SK-N-DZ (cell line): ENCODE measurements around the gene ARHGAP40.
"Not testable (repeated sequence)": the region's sequence is repeated elsewhere in the genome, so short reads cannot be mapped to it uniquely, and the experiment has no call there.

Experiments used
- DNase-seq: peaks from one replicate; pipeline ENCODE4 v3.0.0-alpha.2; 2015; ENCODE audit warnings: low spot score

Gene ARHGAP40

GRCh38 chr20:38588303-38588702, 13.3 kb upstream of the ARHGAP40 start:
- no peak for DNase-seq

GRCh38 chr20:38589351-38589750, 12.3 kb upstream of the ARHGAP40 start:
- no peak for DNase-seq

GRCh38 chr20:38589967-38590675, 11.5 kb upstream of the ARHGAP40 start:
- no peak for DNase-seq

- no peak for DNase-seq
These were observed 10.7 kb upstream of the ARHGAP40 start for GRCh38 chr20:38590676-38591473.

GRCh38 chr20:38591474-38592410, 9.9 kb upstream of the ARHGAP40 start:
- no peak for DNase-seq

- not testable (repeated sequence) for DNase-seq
These were observed 9.2 kb upstream of the ARHGAP40 start for GRCh38 chr20:38592411-38592790.

GRCh38 chr20:38594281-38594680, 7.3 kb upstream of the ARHGAP40 start:
- DNase-seq, result not testable (repeated sequence)

GRCh38 chr20:38595886-38596285, 5.7 kb upstream of the ARHGAP40 start:
- not testable (repeated sequence) for DNase-seq

- DNase-seq, result no peak
These were observed 2.2 kb upstream of the ARHGAP40 start for GRCh38 chr20:38599410-38599882.

- DNase-seq, result no peak
These were observed 1.6 kb upstream of the ARHGAP40 start for GRCh38 chr20:38600057-38600456.

GRCh38 chr20:38602185-38602581, 574 bp downstream of the ARHGAP40 start:
- no peak for DNase-seq

GRCh38 chr20:38603286-38603685, 1.7 kb downstream of the ARHGAP40 start:
- no peak for DNase-seq

GRCh38 chr20:38604873-38605303, 3.3 kb downstream of the ARHGAP40 start:
- DNase-seq, result no peak

- no peak for DNase-seq
These were observed 5.7 kb downstream of the ARHGAP40 start for GRCh38 chr20:38607351-38607750.

GRCh38 chr20:38608188-38608587, 6.6 kb downstream of the ARHGAP40 start:
- DNase-seq, result no peak

- peak; percentile 53 for DNase-seq
These were observed 8.2 kb downstream of the ARHGAP40 start for GRCh38 chr20:38609815-38610214.

GRCh38 chr20:38610521-38610920, 8.9 kb downstream of the ARHGAP40 start:
- DNase-seq, result no peak

- no peak for DNase-seq
These were observed 11.3 kb downstream of the ARHGAP40 start for GRCh38 chr20:38612751-38613515.

GRCh38 chr20:38615283-38615682, 13.7 kb downstream of the ARHGAP40 start:
- no peak for DNase-seq

GRCh38 chr20:38616457-38616856, 14.8 kb downstream of the ARHGAP40 start:
- DNase-seq, result no peak
